Measurements from ENCODE around the gene PRMT9. TPM values are rescaled to one million over a fixed set of nuclear protein-coding genes. Genes with fewer than 3 reads are reported as not detected.
A peak's percentile ranks its signal among the peaks of the same experiment; 100 is the strongest.

Gene PRMT9
- total RNA-seq, 1 experiment from 2014 or later, result 6.1 TPM

DNA sequence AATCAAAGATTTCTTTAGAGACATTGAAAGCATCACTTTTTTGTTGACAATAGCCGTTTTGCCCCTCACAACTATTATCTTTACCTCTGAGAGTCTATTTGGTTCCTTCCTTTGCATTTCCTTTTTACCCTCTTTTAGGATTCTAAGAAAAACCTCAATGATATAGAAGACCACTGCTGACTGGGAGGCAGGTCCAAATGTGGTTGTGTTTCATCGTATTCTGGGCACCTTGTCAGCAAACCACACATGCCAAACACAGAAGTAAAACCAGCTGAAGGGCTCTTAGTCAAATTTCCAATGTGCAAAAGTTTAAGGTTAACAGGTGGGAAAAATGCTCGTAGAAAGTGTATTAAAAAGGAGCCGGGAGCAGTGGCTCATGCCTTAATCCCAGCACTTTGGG is 5.1 kb upstream of the PRMT9 start:
- no peaks in the 10 kb centered on the region for H3K9me3 Mint-ChIP-seq (ENCODE audit: unreplicated experiment)
- no peak overlapping the region for H3K27ac Mint-ChIP-seq (ENCODE audit: low read depth, unreplicated experiment)
- DNase-seq (ENCODE audit: unreplicated experiment), result no peak
- no peaks in the 10 kb centered on the region for H3K4me1 Mint-ChIP-seq (ENCODE audit: insufficient read depth, unreplicated experiment)
- peaks cover 12% of the 10 kb centered on the region for H3K36me3 Mint-ChIP-seq (ENCODE audit: insufficient read depth, unreplicated experiment)
- ChIA-PET POLR2A (no interaction called here), CTCF (interaction anchor here (0.6 to 2.2 kb wide), 3 partner anchors 19 to 945 kb away, joined by 3 to 12 read pairs (median 3); no protein-coding TSS in a partner anchor)
- no TSS peak for BruUV-seq (replicated peaks)
- TF ChIP-seq, protein P1, sequence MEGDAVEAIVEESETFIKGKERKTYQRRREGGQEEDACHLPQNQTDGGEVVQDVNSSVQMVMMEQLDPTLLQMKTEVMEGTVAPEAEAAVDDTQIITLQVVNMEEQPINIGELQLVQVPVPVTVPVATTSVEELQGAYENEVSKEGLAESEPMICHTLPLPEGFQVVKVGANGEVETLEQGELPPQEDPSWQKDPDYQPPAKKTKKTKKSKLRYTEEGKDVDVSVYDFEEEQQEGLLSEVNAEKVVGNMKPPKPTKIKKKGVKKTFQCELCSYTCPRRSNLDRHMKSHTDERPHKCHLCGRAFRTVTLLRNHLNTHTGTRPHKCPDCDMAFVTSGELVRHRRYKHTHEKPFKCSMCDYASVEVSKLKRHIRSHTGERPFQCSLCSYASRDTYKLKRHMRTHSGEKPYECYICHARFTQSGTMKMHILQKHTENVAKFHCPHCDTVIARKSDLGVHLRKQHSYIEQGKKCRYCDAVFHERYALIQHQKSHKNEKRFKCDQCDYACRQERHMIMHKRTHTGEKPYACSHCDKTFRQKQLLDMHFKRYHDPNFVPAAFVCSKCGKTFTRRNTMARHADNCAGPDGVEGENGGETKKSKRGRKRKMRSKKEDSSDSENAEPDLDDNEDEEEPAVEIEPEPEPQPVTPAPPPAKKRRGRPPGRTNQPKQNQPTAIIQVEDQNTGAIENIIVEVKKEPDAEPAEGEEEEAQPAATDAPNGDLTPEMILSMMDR (IDR thresholded peaks at IDR 0.05; ENCODE audit: unreplicated experiment), result no peak
- intact Hi-C loops (cut with micrococcal nuclease), result no loop called here
- no peaks in the 10 kb centered on the region for H3K27me3 Mint-ChIP-seq (ENCODE audit: insufficient read depth, unreplicated experiment)
- no peak overlapping the region for H3K4me3 Mint-ChIP-seq (ENCODE audit: unreplicated experiment)

DNA sequence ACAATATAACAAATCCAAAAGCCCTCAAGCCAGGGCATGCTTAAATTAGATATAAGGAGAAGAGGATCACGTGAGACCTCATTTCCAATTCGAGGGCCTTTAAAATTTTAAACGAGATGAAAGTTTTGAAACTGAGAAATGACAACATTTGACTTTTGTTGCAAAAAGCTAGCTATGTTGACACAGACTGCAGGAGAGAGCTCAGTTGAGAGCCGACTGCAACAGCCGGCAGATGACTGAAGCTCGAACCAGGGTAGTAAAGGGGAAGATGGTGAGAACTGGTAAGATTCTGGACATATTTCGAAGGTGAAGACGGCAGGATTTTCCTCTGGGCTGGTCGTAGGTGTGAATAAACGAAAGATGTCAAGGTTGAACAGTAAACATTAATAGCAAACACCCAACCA is 773 bp downstream of the PRMT9 start:
- Mint-ChIP-seq H3K9me3 (ENCODE audit: unreplicated experiment) (no peaks in the 10 kb centered on the region), H3K27ac (ENCODE audit: low read depth, unreplicated experiment) (peak overlapping the region; percentile 89), H3K36me3 (ENCODE audit: insufficient read depth, unreplicated experiment) (peaks cover 19% of the 10 kb centered on the region), H3K27me3 (ENCODE audit: insufficient read depth, unreplicated experiment) (no peaks in the 10 kb centered on the region), H3K4me1 (ENCODE audit: insufficient read depth, unreplicated experiment) (peaks cover 11% of the 10 kb centered on the region), H3K4me3 (ENCODE audit: unreplicated experiment) (peak overlapping the region; percentile 88)
- TSS peak; percentile 64 for BruUV-seq (replicated peaks)
- intact Hi-C loops (cut with micrococcal nuclease), result no loop called here
- TF ChIP-seq, protein P1 (IDR thresholded peaks at IDR 0.05; ENCODE audit: unreplicated experiment), result no peak
- ChIA-PET POLR2A (interaction anchor here (0.9 to 2.9 kb wide), 18 partner anchors 13 to 211 kb away, joined by 3 to 48 read pairs (median 6); partner anchors contain the start of genes ARHGAP10 and TMEM184C), CTCF (interaction anchor here (0.6 to 2.1 kb wide), 5 partner anchors 25 to 1946 kb away, joined by 3 to 19 read pairs (median 3); no protein-coding TSS in a partner anchor)
- peak; percentile 33 for DNase-seq (ENCODE audit: unreplicated experiment)

GRCh38 chr4:147682755-147683154 is 1.2 kb downstream of the PRMT9 start:
- POLR2A ChIA-PET, result interaction anchor here (1.0 to 2.9 kb wide), 8 partner anchors 26 to 157 kb away, joined by 3 to 48 read pairs (median 12); partner anchors contain the start of genes ARHGAP10 and TMEM184C
- TF ChIP-seq, protein P1 (IDR thresholded peaks at IDR 0.05; ENCODE audit: unreplicated experiment), result no peak
- BruUV-seq (replicated peaks), result no TSS peak
- CTCF ChIA-PET, result interaction anchor here (0.6 kb wide), 2 partner anchors 183 to 1946 kb away, joined by 3 to 4 read pairs; no protein-coding TSS in a partner anchor
- peaks cover 23% of the 10 kb centered on the region for H3K36me3 Mint-ChIP-seq (ENCODE audit: insufficient read depth, unreplicated experiment)
- intact Hi-C loops (cut with micrococcal nuclease), result no loop called here
- peak overlapping the region; percentile 88 for H3K4me3 Mint-ChIP-seq (ENCODE audit: unreplicated experiment)
- H3K4me1 Mint-ChIP-seq (ENCODE audit: insufficient read depth, unreplicated experiment), result peaks cover 11% of the 10 kb centered on the region
- peak; percentile 4 for DNase-seq (ENCODE audit: unreplicated experiment)
- peak overlapping the region; percentile 89 for H3K27ac Mint-ChIP-seq (ENCODE audit: low read depth, unreplicated experiment)
- no peaks in the 10 kb centered on the region for H3K27me3 Mint-ChIP-seq (ENCODE audit: insufficient read depth, unreplicated experiment)
- no peaks in the 10 kb centered on the region for H3K9me3 Mint-ChIP-seq (ENCODE audit: unreplicated experiment)

DNA sequence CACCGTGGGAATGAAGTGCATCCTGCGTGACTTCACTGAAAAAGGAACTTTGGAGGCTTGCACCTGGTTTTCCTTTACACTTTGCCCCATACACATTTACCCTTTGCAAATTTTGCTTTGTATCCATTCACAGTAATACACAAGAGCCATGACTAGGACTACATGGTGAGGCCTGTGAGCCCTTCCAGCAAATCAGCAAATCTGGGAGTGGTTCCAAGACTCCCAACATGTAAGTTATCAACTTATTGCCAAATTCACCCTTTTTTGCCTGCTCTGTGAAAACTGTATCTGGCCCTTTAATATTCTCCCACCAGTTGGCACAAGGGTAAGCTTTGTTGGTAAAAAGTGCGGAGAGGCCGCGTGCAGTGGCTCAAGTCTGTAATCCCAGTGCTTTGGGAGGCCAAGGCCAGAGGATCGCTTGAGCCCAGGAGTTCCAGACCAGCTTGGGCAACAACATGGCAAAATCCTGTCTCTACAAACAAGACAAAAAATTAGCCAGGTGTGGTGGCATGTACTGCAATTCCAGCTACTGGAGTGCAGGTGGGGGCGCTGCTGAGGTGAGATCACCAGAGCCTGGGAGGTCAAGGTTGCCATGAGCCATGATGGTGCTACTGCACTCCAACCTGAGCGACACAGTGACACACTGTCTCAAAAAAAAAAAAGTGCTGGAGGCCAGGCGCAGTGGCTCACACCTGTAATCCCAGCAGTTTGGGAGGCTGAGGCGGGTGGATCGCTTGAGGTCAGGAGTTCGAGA is 5.0 kb downstream of the PRMT9 start:
- Mint-ChIP-seq H3K4me3 (ENCODE audit: unreplicated experiment) (no peak overlapping the region), H3K27ac (ENCODE audit: low read depth, unreplicated experiment) (no peak overlapping the region), H3K36me3 (ENCODE audit: insufficient read depth, unreplicated experiment) (peaks cover 19% of the 10 kb centered on the region), H3K27me3 (ENCODE audit: insufficient read depth, unreplicated experiment) (no peaks in the 10 kb centered on the region), H3K4me1 (ENCODE audit: insufficient read depth, unreplicated experiment) (peaks cover 11% of the 10 kb centered on the region), H3K9me3 (ENCODE audit: unreplicated experiment) (no peaks in the 10 kb centered on the region)
- ChIA-PET POLR2A (no interaction called here), CTCF (interaction anchor here (0.6 to 1.6 kb wide), 7 partner anchors 13 to 320 kb away, joined by 3 to 11 read pairs (median 3); no protein-coding TSS in a partner anchor)
- DNase-seq (ENCODE audit: unreplicated experiment), result peak; percentile 11
- no TSS peak for BruUV-seq (replicated peaks)
- TF ChIP-seq, protein P1 (IDR thresholded peaks at IDR 0.05; ENCODE audit: unreplicated experiment), result no peak
- intact Hi-C loops (cut with micrococcal nuclease), result no loop called here
